NCI-H2081 treated with DMSO at 0.1 percent for 48 hours (cell line): Measurements from ENCODE around the gene DDR2.

Experiments used
- DNase-seq: peaks from one replicate; lab custom pipeline; 2025; lab: John Stamatoyannopoulos, UW

Gene DDR2

GRCh38 chr1:162629651-162630050, 2.6 kb upstream of the DDR2 start:
- no peak for DNase-seq

GRCh38 chr1:162631546-162632191, 595 bp upstream of the DDR2 start:
- DNase-seq = no peak

GRCh38 chr1:162632698-162633080, 425 bp downstream of the DDR2 start:
- DNase-seq = no peak

- DNase-seq = no peak
Measured at GRCh38 chr1:162633081-162633762, 958 bp downstream of the DDR2 start.

GRCh38 chr1:162635418-162635817, 3.2 kb downstream of the DDR2 start:
- DNase-seq = no peak

GRCh38 chr1:162639718-162640117, 7.5 kb downstream of the DDR2 start:
- no peak for DNase-seq

- no peak for DNase-seq
Measured at GRCh38 chr1:162641114-162641513, 8.8 kb downstream of the DDR2 start.

GRCh38 chr1:162644986-162645314, 12.7 kb downstream of the DDR2 start:
- no peak for DNase-seq

- DNase-seq = no peak
Measured at GRCh38 chr1:162645666-162646065, 13.4 kb downstream of the DDR2 start.

GRCh38 chr1:162649583-162649982, 17.3 kb downstream of the DDR2 start:
- DNase-seq = no peak

- no peak for DNase-seq
Measured at GRCh38 chr1:162654915-162655620, 22.8 kb downstream of the DDR2 start.

- no peak for DNase-seq
Measured at GRCh38 chr1:162656266-162656665, 24.0 kb downstream of the DDR2 start.

GRCh38 chr1:162660574-162660973, 28.3 kb downstream of the DDR2 start:
- no peak for DNase-seq

GRCh38 chr1:162661336-162661735, 29.1 kb downstream of the DDR2 start:
- no peak for DNase-seq

GRCh38 chr1:162662013-162662412, 29.7 kb downstream of the DDR2 start:
- no peak for DNase-seq

- no peak for DNase-seq
Measured at GRCh38 chr1:162663086-162663485, 30.8 kb downstream of the DDR2 start.

GRCh38 chr1:162663589-162664106, 31.4 kb downstream of the DDR2 start:
- no peak for DNase-seq

- no peak for DNase-seq
Measured at GRCh38 chr1:162666006-162666645, 33.9 kb downstream of the DDR2 start.

- no peak for DNase-seq
Measured at GRCh38 chr1:162667381-162668080, 35.3 kb downstream of the DDR2 start.

GRCh38 chr1:162670928-162671663, 38.8 kb downstream of the DDR2 start:
- DNase-seq = no peak

GRCh38 chr1:162671664-162672410, 39.6 kb downstream of the DDR2 start:
- no peak for DNase-seq
